ENCODE data around the gene TMEM171.

Gene TMEM171

GRCh38 chr5:73154208-73155006 lies 34.0 kb downstream of the TMEM171 start:
- ATAC-seq: no peak
- peaks cover 10% of the 10 kb centered on the region for H3K4me1 Mint-ChIP-seq
- peaks cover 73% of the 10 kb centered on the region for H3K27me3 Mint-ChIP-seq
- H3K9me3 Mint-ChIP-seq: peaks cover 3% of the 10 kb centered on the region
- H3K27ac Mint-ChIP-seq: no peak overlapping the region
- no peaks in the 10 kb centered on the region for H3K36me3 Mint-ChIP-seq
- H3K4me3 Mint-ChIP-seq: no peak overlapping the region

- ATAC-seq: no peak
- Mint-ChIP-seq H3K9me3 (peaks cover 3% of the 10 kb centered on the region), H3K27ac (no peak overlapping the region), H3K27me3 (peaks cover 80% of the 10 kb centered on the region), H3K4me3 (no peak overlapping the region), H3K36me3 (no peaks in the 10 kb centered on the region), H3K4me1 (peaks cover 21% of the 10 kb centered on the region)
These were observed 35.2 kb downstream of the TMEM171 start for GRCh38 chr5:73155271-73156222.

GRCh38 chr5:73157414-73158303 lies 37.3 kb downstream of the TMEM171 start:
- H3K4me3 Mint-ChIP-seq: no peak overlapping the region

GRCh38 chr5:73158313-73158712 lies 37.9 kb downstream of the TMEM171 start:
- H3K27ac Mint-ChIP-seq: no peak overlapping the region
- no peaks in the 10 kb centered on the region for H3K36me3 Mint-ChIP-seq
- H3K9me3 Mint-ChIP-seq: peaks cover 3% of the 10 kb centered on the region
- H3K4me1 Mint-ChIP-seq: peaks cover 26% of the 10 kb centered on the region
- H3K4me3 Mint-ChIP-seq: no peak overlapping the region
- ATAC-seq: no peak
- peaks cover 74% of the 10 kb centered on the region for H3K27me3 Mint-ChIP-seq

More at GRCh38 chr5:73157414-73158303, 37.3 kb downstream of the TMEM171 start:
- ATAC-seq: no peak
- Mint-ChIP-seq H3K4me1 (peaks cover 26% of the 10 kb centered on the region), H3K27ac (no peak overlapping the region), H3K27me3 (peaks cover 74% of the 10 kb centered on the region), H3K36me3 (no peaks in the 10 kb centered on the region), H3K9me3 (peaks cover 3% of the 10 kb centered on the region)

GRCh38 chr5:73160239-73160671 lies 39.9 kb downstream of the TMEM171 start:
- Mint-ChIP-seq H3K36me3 (no peaks in the 10 kb centered on the region), H3K27ac (no peak overlapping the region), H3K27me3 (peaks cover 71% of the 10 kb centered on the region), H3K4me3 (no peak overlapping the region), H3K4me1 (peaks cover 18% of the 10 kb centered on the region), H3K9me3 (no peaks in the 10 kb centered on the region)
- ATAC-seq: peak; percentile 83

GRCh38 chr5:73170522-73170921 lies 50.1 kb downstream of the TMEM171 start:
- Mint-ChIP-seq H3K27me3 (peaks cover 86% of the 10 kb centered on the region), H3K9me3 (peaks cover 2% of the 10 kb centered on the region), H3K4me3 (no peak overlapping the region), H3K36me3 (no peaks in the 10 kb centered on the region), H3K4me1 (peaks cover 12% of the 10 kb centered on the region), H3K27ac (no peak overlapping the region)
- no peak for ATAC-seq

GRCh38 chr5:73171495-73171894 lies 51.1 kb downstream of the TMEM171 start:
- Mint-ChIP-seq H3K36me3 (no peaks in the 10 kb centered on the region), H3K9me3 (peaks cover 2% of the 10 kb centered on the region), H3K27me3 (peaks cover 84% of the 10 kb centered on the region), H3K4me3 (no peak overlapping the region), H3K4me1 (peaks cover 12% of the 10 kb centered on the region), H3K27ac (no peak overlapping the region)
- no peak for ATAC-seq

GRCh38 chr5:73172951-73173350 lies 52.6 kb downstream of the TMEM171 start, which contains the start of gene TMEM174:
TMEM174 (plus strand) TSS chr5:73173193; CDS start chr5:73173244, 51 bp downstream.
- H3K27ac Mint-ChIP-seq: no peak within 1 kb of the TSS
- ATAC-seq: no peak
- H3K27me3 Mint-ChIP-seq: peaks cover 84% of the 10 kb centered on the region
- H3K9me3 Mint-ChIP-seq: peaks cover 2% of the 10 kb centered on the region
- no peak within 1 kb of the TSS for H3K4me3 Mint-ChIP-seq
- H3K4me1 Mint-ChIP-seq: peaks cover 12% of the 10 kb centered on the region
- H3K36me3 Mint-ChIP-seq: no peaks in the 10 kb centered on the region

- no peak overlapping the region for H3K4me3 Mint-ChIP-seq
- peak; percentile 55 for ATAC-seq
- no peak overlapping the region for H3K27ac Mint-ChIP-seq
- no peaks in the 10 kb centered on the region for H3K36me3 Mint-ChIP-seq
- H3K27me3 Mint-ChIP-seq: peaks cover 88% of the 10 kb centered on the region
- H3K9me3 Mint-ChIP-seq: peaks cover 2% of the 10 kb centered on the region
- H3K4me1 Mint-ChIP-seq: peaks cover 12% of the 10 kb centered on the region
These were observed 53.9 kb downstream of the TMEM171 start for GRCh38 chr5:73174100-73174815.

GRCh38 chr5:73176250-73176649 lies 55.9 kb downstream of the TMEM171 start:
- no peaks in the 10 kb centered on the region for H3K9me3 Mint-ChIP-seq
- H3K27me3 Mint-ChIP-seq: peaks cover 87% of the 10 kb centered on the region
- no peak overlapping the region for H3K27ac Mint-ChIP-seq
- peaks cover 12% of the 10 kb centered on the region for H3K4me1 Mint-ChIP-seq
- no peak overlapping the region for H3K4me3 Mint-ChIP-seq
- H3K36me3 Mint-ChIP-seq: no peaks in the 10 kb centered on the region
- no peak for ATAC-seq

- Mint-ChIP-seq H3K27me3 (peaks cover 79% of the 10 kb centered on the region), H3K4me3 (no peak overlapping the region), H3K36me3 (no peaks in the 10 kb centered on the region), H3K9me3 (no peaks in the 10 kb centered on the region), H3K27ac (no peak overlapping the region), H3K4me1 (peaks cover 12% of the 10 kb centered on the region)
- ATAC-seq: no peak
These were observed 57.9 kb downstream of the TMEM171 start for GRCh38 chr5:73178265-73178664.

GRCh38 chr5:73179730-73180129 lies 59.4 kb downstream of the TMEM171 start:
- Mint-ChIP-seq H3K27ac (no peak overlapping the region), H3K4me3 (no peak overlapping the region), H3K36me3 (peaks cover 4% of the 10 kb centered on the region), H3K4me1 (peaks cover 2% of the 10 kb centered on the region), H3K27me3 (peaks cover 78% of the 10 kb centered on the region), H3K9me3 (peaks cover 4% of the 10 kb centered on the region)
- no peak for ATAC-seq

- H3K36me3 Mint-ChIP-seq: peaks cover 5% of the 10 kb centered on the region
- no peaks in the 10 kb centered on the region for H3K4me1 Mint-ChIP-seq
- no peak overlapping the region for H3K4me3 Mint-ChIP-seq
- H3K9me3 Mint-ChIP-seq: peaks cover 4% of the 10 kb centered on the region
- H3K27ac Mint-ChIP-seq: no peak overlapping the region
- ATAC-seq: no peak
- H3K27me3 Mint-ChIP-seq: peaks cover 73% of the 10 kb centered on the region
These were observed 60.2 kb downstream of the TMEM171 start for GRCh38 chr5:73180566-73180965.

Data from stimulated activated memory B cell treated with anti-CD40 and anti-IgM and Interleukin-4, amounts not matched to agents 10 μg/mL and 1 μg/mL and 100 μg/mL, for 72 hours (primary cell).